Erythroblast (primary cell): Measurements from ENCODE around the gene C6orf118.

ENCODE experiments used
- DNase-seq, 2 experiments: peaks; one replicate each; lab custom pipeline; 2025; lab: John Stamatoyannopoulos, UW
- GATA1 ChIP-seq: IDR thresholded peaks from 2 replicates; pipeline ENCODE4 v1.6.1; 2011; ENCODE audit warnings: low read depth, mild to moderate bottlenecking, control low read depth, low read length, moderate library complexity
- POLR2A ChIP-seq: IDR thresholded peaks from 2 replicates; pipeline ENCODE4 v1.6.1; 2011; ENCODE audit warnings: mild to moderate bottlenecking, low read length

Gene C6orf118

DNA sequence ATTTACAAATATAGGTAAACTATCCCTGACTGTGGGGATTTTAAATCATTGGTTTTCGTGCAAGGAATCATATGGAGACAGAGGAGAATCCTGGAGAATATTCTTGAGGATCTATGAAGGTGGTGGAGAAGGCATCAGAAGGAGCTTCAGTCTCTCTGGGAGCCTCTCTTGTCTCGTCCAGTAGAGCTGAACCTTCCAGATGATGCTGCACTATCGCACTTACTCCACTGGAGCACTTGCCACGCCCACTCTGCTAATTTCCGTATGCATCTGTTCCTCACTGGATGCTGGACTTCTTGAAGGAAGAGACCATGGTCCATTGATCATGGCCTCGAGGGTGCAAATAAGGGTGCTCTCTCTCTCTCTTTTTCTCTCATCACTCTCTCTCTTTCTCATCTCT is 36.8 kb downstream of the C6orf118 start:
- TF ChIP-seq POLR2A (no peak), GATA1 (no peak)
- DNase-seq, result no peak

GRCh38 chr6:165268987-165269386 is 40.4 kb downstream of the C6orf118 start:
- TF ChIP-seq GATA1 (no peak), POLR2A (no peak)
- no peak for DNase-seq

DNA sequence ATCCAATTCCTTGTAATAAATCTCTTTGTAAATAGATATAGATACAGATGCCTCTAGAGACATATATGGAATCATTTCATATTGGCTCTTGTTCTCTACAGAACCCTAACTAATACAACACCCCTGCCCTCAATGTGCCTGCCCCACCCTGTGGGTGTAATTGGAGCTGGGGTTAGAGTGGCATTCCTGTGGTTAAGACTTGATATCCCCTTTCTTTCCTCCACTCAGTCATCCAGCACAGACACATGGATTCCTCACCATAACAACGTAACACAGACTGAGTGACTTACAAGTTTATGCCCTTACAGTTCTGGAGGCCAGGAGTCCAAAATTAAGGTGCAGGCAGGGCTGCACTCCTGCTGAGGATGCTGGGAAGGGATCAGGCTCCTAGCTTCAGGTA is 42.8 kb downstream of the C6orf118 start:
- DNase-seq, result no peak
- no peak for TF ChIP-seq POLR2A
- no peak for TF ChIP-seq GATA1

DNA sequence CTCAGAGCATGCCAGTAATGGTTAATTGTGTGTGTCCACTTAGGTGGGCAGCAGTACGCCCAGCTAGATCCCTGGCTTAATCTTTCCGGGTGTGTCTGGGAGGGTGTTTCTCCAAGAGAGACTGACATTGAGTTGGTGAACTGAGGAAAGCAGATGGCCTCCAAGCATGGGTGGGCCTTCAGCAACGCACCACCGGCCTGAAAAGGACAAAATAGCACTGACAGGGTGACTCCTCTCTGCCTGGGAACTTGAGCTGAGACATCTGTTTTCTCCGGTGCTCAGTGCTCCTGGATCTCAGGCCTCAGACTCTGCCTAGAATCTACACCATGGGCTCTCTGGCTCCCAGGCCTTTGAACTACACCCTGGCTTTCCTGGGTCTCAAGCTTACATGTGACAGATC is 43.2 kb downstream of the C6orf118 start:
- TF ChIP-seq POLR2A, result no peak
- TF ChIP-seq GATA1, result no peak
- DNase-seq, result no peak

DNA sequence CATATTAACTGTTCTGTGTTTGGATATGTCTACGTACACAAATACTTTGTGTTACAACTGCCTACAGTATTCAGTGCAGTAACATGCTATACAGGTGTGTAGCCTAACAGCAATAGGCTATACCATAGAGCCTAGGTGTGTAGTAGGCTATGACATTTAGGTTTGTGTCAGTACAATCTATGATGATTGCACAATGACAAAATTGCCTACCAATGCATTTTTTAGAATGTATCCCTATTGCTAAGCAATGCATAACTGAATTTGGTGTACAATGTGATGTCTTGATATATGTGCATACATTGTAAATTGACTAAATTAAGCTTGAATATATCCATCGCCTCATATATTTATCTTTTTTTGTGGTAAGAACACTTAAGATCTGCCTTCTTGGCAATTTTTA is 48.9 kb downstream of the C6orf118 start:
- no peak for TF ChIP-seq POLR2A
- no peak for TF ChIP-seq GATA1
- DNase-seq, result no peak

GRCh38 chr6:165249808-165250207 is 59.6 kb downstream of the C6orf118 start:
- no peak for TF ChIP-seq GATA1
- no peak for TF ChIP-seq POLR2A
- DNase-seq, result no peak

GRCh38 chr6:165245701-165246100 is 63.7 kb downstream of the C6orf118 start:
- TF ChIP-seq GATA1 (no peak), POLR2A (no peak)
- DNase-seq, result no peak

GRCh38 chr6:165245287-165245686 is 64.1 kb downstream of the C6orf118 start:
- TF ChIP-seq GATA1, result no peak
- no peak for TF ChIP-seq POLR2A
- DNase-seq, result peak in 1 of 2 experiments; percentile 0

GRCh38 chr6:165244524-165245247 is 64.7 kb downstream of the C6orf118 start:
- no peak for DNase-seq
- TF ChIP-seq POLR2A, result no peak
- TF ChIP-seq GATA1, result no peak

- DNase-seq, result no peak
- no peak for TF ChIP-seq GATA1
- TF ChIP-seq POLR2A, result no peak
Measured at GRCh38 chr6:165243801-165244200, 65.6 kb downstream of the C6orf118 start.

DNA sequence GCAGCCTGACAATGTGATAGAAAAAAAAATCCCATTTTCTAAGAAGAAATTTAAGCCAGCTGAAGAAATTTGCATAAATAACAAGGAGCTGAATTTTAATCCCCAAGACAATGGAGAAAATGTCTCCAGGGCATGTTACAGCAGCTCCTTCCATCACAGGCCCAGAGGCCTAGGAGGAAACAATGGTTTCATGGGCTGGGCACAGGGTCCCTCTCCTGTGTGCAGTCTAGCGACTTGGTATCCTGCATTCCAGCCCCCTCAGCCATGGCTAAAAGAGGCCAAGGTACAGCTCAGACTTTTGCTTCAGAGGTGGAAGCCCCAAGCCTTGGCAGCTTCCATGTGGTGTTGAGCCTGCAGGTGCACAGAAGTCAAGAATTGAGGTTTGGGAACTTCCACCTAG is 73.1 kb downstream of the C6orf118 start:
- TF ChIP-seq POLR2A (no peak), GATA1 (no peak)

GRCh38 chr6:165232731-165233488 is 76.5 kb downstream of the C6orf118 start:
- no peak for DNase-seq
- no peak for TF ChIP-seq POLR2A
- no peak for TF ChIP-seq GATA1

More for the DNA sequence above, 73.1 kb downstream of the C6orf118 start:
- DNase-seq, result no peak

GRCh38 chr6:165231581-165232561 is 77.5 kb downstream of the C6orf118 start:
- no peak for TF ChIP-seq POLR2A
- TF ChIP-seq GATA1, result no peak
- DNase-seq, result no peak

GRCh38 chr6:165231177-165231576 is 78.2 kb downstream of the C6orf118 start:
- TF ChIP-seq POLR2A, result no peak
- TF ChIP-seq GATA1, result no peak
- DNase-seq, result no peak
